ENCODE measurements around the gene SUPT6H. TPM values are rescaled to one million over a fixed set of nuclear protein-coding genes. Genes with fewer than 3 reads are reported as not detected.

The SUPT6H gene
- total and polyA plus RNA-seq, 2 of the 8 experiments (the other 6 are each of a cell fraction or from before 2014, with no cell fraction given): 32.0 to 59.9 TPM

GRCh38 chr17:28734712-28735241 is 72.8 kb downstream of the SUPT6H start (continued):
- TF ChIP-seq KDM5A (IDR thresholded peaks at IDR 0.05; ENCODE audit: low read length) (no peak), RNF2 (IDR thresholded peaks at IDR 0.05; ENCODE audit: borderline replicate concordance, low read depth, low read length, missing control alignments, poor library complexity, severe bottlenecking) (no peak), BRCA1 (IDR thresholded peaks at IDR 0.05; ENCODE audit: low read depth, low read length) (no peak), USF2 (IDR thresholded peaks at IDR 0.05; ENCODE audit: low read length) (no peak)

Data from H1 (cell line).